Fibroblast of pulmonary artery (primary cell): Measurements from ENCODE around the gene KCNIP4.

ENCODE experiments used
- DNase-seq: peaks from one replicate; pipeline ENCODE4 v3.0.0-alpha.2; 2010; ENCODE audit warnings: low read depth
- H3K4me3 ChIP-seq: replicated peaks from 2 replicates; pipeline ENCODE4 v1.5.1; 2011; ENCODE audit warnings: low read depth, mild to moderate bottlenecking, control low read depth, low read length, moderate library complexity
- TF ChIP-seq, protein P1 (sequence below): IDR thresholded peaks from 2 replicates; pipeline ENCODE4 v1.5.1; 2011; ENCODE audit warnings: mild to moderate bottlenecking, control low read depth, low read length, inconsistent platforms; ENCODE audit errors: missing control alignments

The KCNIP4 gene

DNA sequence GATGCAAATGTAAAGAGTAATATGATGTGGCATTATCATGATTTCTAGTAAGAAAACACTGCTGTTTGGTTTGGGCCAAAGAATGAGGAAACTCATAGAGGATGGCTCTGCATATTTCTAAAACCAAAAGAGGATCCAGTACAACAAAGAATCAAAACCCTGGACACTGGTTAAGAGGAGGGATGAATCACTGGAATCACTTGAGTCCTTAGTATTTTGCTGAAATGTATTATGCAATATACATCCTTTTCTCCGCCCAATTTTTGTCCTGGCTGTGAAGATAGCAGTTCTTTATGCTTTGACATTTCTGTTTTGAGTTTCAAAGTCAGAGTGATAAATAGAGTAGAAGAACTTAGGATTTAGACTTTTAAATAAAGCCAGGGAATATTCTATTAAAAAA, 902.4 kb downstream of the KCNIP4 start:
- H3K4me3 ChIP-seq, result no peak overlapping the region
- DNase-seq, result peak; percentile 11
- TF ChIP-seq, protein P1, sequence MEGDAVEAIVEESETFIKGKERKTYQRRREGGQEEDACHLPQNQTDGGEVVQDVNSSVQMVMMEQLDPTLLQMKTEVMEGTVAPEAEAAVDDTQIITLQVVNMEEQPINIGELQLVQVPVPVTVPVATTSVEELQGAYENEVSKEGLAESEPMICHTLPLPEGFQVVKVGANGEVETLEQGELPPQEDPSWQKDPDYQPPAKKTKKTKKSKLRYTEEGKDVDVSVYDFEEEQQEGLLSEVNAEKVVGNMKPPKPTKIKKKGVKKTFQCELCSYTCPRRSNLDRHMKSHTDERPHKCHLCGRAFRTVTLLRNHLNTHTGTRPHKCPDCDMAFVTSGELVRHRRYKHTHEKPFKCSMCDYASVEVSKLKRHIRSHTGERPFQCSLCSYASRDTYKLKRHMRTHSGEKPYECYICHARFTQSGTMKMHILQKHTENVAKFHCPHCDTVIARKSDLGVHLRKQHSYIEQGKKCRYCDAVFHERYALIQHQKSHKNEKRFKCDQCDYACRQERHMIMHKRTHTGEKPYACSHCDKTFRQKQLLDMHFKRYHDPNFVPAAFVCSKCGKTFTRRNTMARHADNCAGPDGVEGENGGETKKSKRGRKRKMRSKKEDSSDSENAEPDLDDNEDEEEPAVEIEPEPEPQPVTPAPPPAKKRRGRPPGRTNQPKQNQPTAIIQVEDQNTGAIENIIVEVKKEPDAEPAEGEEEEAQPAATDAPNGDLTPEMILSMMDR, result no peak

DNA sequence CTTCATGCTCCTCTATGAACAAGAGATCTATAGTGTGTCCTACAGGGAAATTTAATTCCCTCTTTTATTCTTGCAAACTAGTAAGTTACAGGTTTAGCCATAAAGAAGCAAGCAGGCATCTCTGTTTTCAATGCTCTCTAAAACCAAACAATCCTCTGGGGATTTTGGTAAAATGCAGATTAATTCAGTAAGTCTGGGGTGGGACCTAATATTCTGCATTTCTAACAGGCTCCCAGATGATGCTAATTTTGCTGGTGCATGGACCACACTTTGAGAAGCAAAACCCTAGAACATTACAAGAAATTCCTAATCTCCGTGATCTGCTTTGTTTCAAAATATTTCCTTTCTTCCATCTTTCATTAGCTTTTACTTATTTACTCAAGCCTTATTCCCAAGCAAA, 903.5 kb downstream of the KCNIP4 start:
- H3K4me3 ChIP-seq, result no peak overlapping the region
- TF ChIP-seq, protein P1, result no peak
- no peak for DNase-seq

DNA sequence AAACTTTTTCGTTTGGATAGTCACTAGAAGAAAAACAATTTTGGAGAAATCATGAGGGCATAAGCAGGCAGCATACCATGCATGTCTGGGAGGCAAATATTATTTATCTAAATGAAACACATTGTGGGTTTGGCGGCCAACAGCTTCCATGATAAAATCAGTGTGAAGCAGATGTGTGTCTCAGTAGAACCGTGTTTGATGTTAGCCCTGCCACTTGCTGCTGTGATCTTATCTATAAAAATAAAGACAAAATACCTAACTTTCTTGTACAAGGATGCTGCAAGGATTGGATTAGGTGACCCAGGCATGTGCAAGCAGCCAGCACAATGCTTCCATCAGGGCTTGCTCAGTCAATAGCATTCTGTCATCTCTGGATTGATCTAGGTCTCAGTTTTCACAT, 906.9 kb downstream of the KCNIP4 start:
- TF ChIP-seq, protein P1, result no peak
- H3K4me3 ChIP-seq, result no peak overlapping the region
- no peak for DNase-seq

DNA sequence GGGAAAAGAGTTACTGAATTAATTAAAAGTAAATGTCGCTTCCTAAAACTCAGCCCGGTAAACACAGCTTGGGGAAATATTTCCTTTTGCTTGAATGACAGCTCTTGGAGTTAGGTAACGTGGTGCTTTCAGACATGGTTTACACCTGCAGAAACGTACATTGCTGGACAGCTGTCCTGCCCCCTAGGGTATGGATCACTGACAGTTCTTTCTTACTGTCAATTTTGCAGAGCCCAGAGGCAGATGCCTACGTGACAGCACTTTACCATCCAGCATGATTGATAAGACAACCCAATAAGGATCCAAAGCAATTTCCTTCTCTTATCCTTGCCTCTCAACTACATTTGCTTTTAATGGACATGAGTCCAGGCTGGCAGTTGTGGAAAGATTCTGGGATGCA, 913.8 kb downstream of the KCNIP4 start:
- TF ChIP-seq, protein P1, result no peak
- no peak overlapping the region for H3K4me3 ChIP-seq
- DNase-seq, result no peak

DNA sequence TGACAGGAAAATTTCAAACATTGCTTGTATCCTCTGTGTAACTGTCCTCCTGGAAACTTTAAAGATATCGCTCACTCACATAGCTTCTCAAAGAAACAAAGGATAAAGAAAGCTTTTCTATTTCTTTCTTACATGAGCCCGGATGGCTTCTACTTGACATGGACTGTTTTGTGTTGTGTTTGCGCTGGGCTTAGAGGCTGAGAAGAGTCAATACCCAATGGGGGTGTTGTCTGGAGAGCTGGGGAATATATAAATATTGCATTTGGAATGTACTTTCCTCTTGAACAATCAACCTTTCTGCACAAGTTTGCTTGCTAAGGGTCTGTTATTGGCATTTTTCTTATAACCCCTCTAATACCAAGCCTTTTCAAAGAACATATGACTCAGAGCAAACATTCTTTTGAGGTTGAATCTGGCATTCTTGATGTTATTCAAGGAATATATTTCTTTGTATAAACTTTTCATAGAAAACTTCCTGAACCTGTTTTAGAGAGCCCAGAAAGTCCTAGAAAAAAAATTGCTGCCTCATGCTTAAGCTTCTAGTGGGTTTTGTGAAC, 916.4 kb downstream of the KCNIP4 start:
- TF ChIP-seq, protein P1, result no peak
- H3K4me3 ChIP-seq, result no peak overlapping the region
- DNase-seq, result no peak

DNA sequence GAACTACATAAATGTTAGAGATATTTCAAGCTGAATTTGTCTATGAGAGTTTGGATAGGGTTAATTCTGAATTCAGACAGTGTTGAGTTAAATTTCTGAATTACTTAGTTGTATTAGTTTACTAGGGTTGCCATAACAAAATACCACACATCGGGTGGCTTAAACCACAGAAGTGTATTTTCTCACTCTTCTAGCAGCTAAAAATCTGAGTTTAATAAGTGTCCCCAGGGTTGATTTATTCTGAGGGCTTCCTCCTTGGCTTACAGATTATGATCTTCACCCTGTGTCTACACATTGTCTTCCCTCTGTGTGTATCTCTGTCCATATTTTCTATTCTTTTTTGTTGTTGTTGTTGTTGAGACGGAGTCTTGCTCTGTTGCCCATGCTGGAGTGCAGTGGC, 929.8 kb downstream of the KCNIP4 start:
- TF ChIP-seq, protein P1, result no peak
- no peak for DNase-seq
- H3K4me3 ChIP-seq, result no peak overlapping the region

DNA sequence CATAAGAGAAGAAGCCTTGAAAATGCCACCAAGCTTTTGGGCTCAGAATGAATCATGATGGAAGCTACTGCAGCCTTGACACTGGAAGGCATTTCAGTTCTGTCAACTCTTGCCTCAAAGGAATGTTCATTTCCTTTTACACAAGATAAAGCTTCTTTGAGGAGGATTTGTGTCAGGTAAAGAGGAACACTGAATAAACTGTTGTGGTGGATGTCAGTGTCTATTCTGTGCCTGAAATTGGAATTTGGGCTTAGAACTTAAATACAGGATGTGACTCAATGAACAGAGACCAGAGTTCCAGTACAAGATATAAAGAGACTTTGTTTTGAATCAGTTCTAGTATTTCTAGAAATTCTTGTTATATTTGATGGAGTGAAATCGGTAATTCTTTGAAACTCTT, 935.1 kb downstream of the KCNIP4 start:
- TF ChIP-seq, protein P1, result no peak
- H3K4me3 ChIP-seq, result no peak overlapping the region
- DNase-seq, result no peak
